Osteoblast (primary cell): ENCODE data around the gene PITX3. TPM values are rescaled to one million over a fixed set of nuclear protein-coding genes. Genes with fewer than 3 reads are reported as not detected.

Experiments used
- DNase-seq: peaks from one replicate; pipeline ENCODE4 v3.0.0; 2011; ENCODE audit warnings: low spot score, mixed read lengths; ENCODE audit not compliant: insufficient read length; ENCODE audit errors: missing footprints
- H2AFZ ChIP-seq: 2 replicates; pipeline ENCODE4 v1.6.0; 2011; ENCODE audit warnings: mild to moderate bottlenecking, low read length
- H3K27ac ChIP-seq: 2 replicates; pipeline ENCODE4 v1.5.1; 2011; ENCODE audit warnings: mild to moderate bottlenecking, low read depth, low read length, moderate library complexity
- H3K27me3 ChIP-seq: 2 replicates; pipeline ENCODE4 v1.6.0; 2012; ENCODE audit warnings: mild to moderate bottlenecking, control low read depth, inconsistent platforms, low read length, moderate library complexity; ENCODE audit not compliant: insufficient read depth
- H3K36me3 ChIP-seq: 2 replicates; pipeline ENCODE4 v1.5.1; 2011; ENCODE audit warnings: mild to moderate bottlenecking, low read length, control low read depth, moderate library complexity; ENCODE audit not compliant: insufficient read depth
- H3K4me1 ChIP-seq: 2 replicates; pipeline ENCODE4 v1.5.1; 2011; ENCODE audit warnings: mild to moderate bottlenecking, low read length, control low read depth, moderate library complexity; ENCODE audit not compliant: insufficient read depth
- H3K4me2 ChIP-seq: 2 replicates; pipeline ENCODE4 v1.6.0; 2011; ENCODE audit warnings: mild to moderate bottlenecking, low read length; ENCODE audit not compliant: insufficient read depth
- H3K4me3 ChIP-seq: fragments of 200-600 bp; sonication (generic); 3 replicates; pipeline ENCODE4 v1.5.1; 2012; ENCODE audit warnings: mild to moderate bottlenecking, low read length, inconsistent platforms; ENCODE audit not compliant: insufficient read depth
- H3K79me2 ChIP-seq: 2 replicates; pipeline ENCODE4 v1.6.0; 2012; ENCODE audit warnings: mild to moderate bottlenecking, low read length, control low read depth, inconsistent platforms; ENCODE audit not compliant: insufficient read depth
- H3K9me3 ChIP-seq: 2 replicates; pipeline ENCODE4 v1.5.1; 2011; ENCODE audit warnings: low read depth, low read length, control low read depth
- H4K20me1 ChIP-seq: 2 replicates; pipeline ENCODE4 v1.6.0; 2012; ENCODE audit warnings: mild to moderate bottlenecking, low read length, control low read depth; ENCODE audit not compliant: insufficient read depth
- total RNA-seq: library from RNA; depleted of rRNA; stranded (reverse); fragments of >200 nt; gene quantifications from 2 replicates; pipeline ENCODE4 v1.2.3, GENCODE V29; 2012
- TF ChIP-seq, protein P1 (sequence below): IDR thresholded peaks from 2 replicates; pipeline ENCODE4 v1.5.1; 2011; ENCODE audit warnings: mild to moderate bottlenecking, low read depth, low read length, moderate library complexity; ENCODE audit errors: extremely low read depth

The PITX3 gene
- total RNA-seq, 1 donor: under 0.01 TPM

- H4K20me1 ChIP-seq: no peaks in the 10 kb centered on the region
- peak; percentile 98 for DNase-seq
These were observed 14.3 kb downstream of the PITX3 start for GRCh38 chr10:102227050-102227449.

GRCh38 chr10:102226542-102226870 lies 14.8 kb downstream of the PITX3 start:
- Histone ChIP-seq H3K79me2 (no peaks in the 10 kb centered on the region), H2AFZ (peak overlapping the region; percentile 96), H3K4me1 (peaks cover 31% of the 10 kb centered on the region), H3K27ac (peak overlapping the region; percentile 82), H3K4me2 (peak overlapping the region; percentile 83), H3K4me3 (peak overlapping the region; percentile 61), H4K20me1 (no peaks in the 10 kb centered on the region), H3K36me3 (no peaks in the 10 kb centered on the region), H3K27me3 (peaks cover 2% of the 10 kb centered on the region), H3K9me3 (no peaks in the 10 kb centered on the region)
- no peak for DNase-seq
- TF ChIP-seq, protein P1, sequence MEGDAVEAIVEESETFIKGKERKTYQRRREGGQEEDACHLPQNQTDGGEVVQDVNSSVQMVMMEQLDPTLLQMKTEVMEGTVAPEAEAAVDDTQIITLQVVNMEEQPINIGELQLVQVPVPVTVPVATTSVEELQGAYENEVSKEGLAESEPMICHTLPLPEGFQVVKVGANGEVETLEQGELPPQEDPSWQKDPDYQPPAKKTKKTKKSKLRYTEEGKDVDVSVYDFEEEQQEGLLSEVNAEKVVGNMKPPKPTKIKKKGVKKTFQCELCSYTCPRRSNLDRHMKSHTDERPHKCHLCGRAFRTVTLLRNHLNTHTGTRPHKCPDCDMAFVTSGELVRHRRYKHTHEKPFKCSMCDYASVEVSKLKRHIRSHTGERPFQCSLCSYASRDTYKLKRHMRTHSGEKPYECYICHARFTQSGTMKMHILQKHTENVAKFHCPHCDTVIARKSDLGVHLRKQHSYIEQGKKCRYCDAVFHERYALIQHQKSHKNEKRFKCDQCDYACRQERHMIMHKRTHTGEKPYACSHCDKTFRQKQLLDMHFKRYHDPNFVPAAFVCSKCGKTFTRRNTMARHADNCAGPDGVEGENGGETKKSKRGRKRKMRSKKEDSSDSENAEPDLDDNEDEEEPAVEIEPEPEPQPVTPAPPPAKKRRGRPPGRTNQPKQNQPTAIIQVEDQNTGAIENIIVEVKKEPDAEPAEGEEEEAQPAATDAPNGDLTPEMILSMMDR: no peak

More at GRCh38 chr10:102227050-102227449, 14.3 kb downstream of the PITX3 start:
- H3K4me3 ChIP-seq: peak overlapping the region; percentile 61
- H3K9me3 ChIP-seq: no peaks in the 10 kb centered on the region
- no peak overlapping the region for H3K27ac ChIP-seq
- TF ChIP-seq, protein P1: no peak
- no peaks in the 10 kb centered on the region for H3K36me3 ChIP-seq
- peaks cover 31% of the 10 kb centered on the region for H3K4me1 ChIP-seq
- H3K4me2 ChIP-seq: peak overlapping the region; percentile 83
- H3K27me3 ChIP-seq: no peaks in the 10 kb centered on the region
- no peak overlapping the region for H2AFZ ChIP-seq
- H3K79me2 ChIP-seq: no peaks in the 10 kb centered on the region

GRCh38 chr10:102225646-102226541 lies 15.4 kb downstream of the PITX3 start, which contains the start of gene ELOVL3:
Gene ELOVL3 (plus strand): TSS chr10:102226299. CDS start chr10:102226549, 250 bp downstream.
- no peaks in the 10 kb centered on the region for H3K36me3 ChIP-seq
- H3K79me2 ChIP-seq: no peaks in the 10 kb centered on the region
- H3K4me2 ChIP-seq: peak within 1 kb of the TSS; percentile 83
- no peaks in the 10 kb centered on the region for H4K20me1 ChIP-seq
- peak within 1 kb of the TSS; percentile 96 for H2AFZ ChIP-seq
- peaks cover 7% of the 10 kb centered on the region for H3K27me3 ChIP-seq
- peak within 1 kb of the TSS; percentile 82 for H3K27ac ChIP-seq
- H3K4me3 ChIP-seq: peak within 1 kb of the TSS; percentile 61
- H3K9me3 ChIP-seq: no peaks in the 10 kb centered on the region
- H3K4me1 ChIP-seq: peaks cover 31% of the 10 kb centered on the region
- peak; percentile 100 for DNase-seq
- TF ChIP-seq, protein P1: no peak

GRCh38 chr10:102222797-102223196 lies 18.5 kb downstream of the PITX3 start:
- H3K4me3 ChIP-seq: no peak overlapping the region
- peaks cover 24% of the 10 kb centered on the region for H3K4me1 ChIP-seq
- H3K27me3 ChIP-seq: peaks cover 8% of the 10 kb centered on the region
- no peaks in the 10 kb centered on the region for H3K79me2 ChIP-seq
- TF ChIP-seq, protein P1: no peak
- no peaks in the 10 kb centered on the region for H3K36me3 ChIP-seq
- no peak for DNase-seq
- H3K27ac ChIP-seq: no peak overlapping the region
- no peak overlapping the region for H3K4me2 ChIP-seq
- no peaks in the 10 kb centered on the region for H4K20me1 ChIP-seq
- no peak overlapping the region for H2AFZ ChIP-seq
- no peaks in the 10 kb centered on the region for H3K9me3 ChIP-seq
